Measurements from ENCODE around the gene IGF2BP2.

GRCh38 chr3:185659942-185660921, 164.6 kb downstream of the IGF2BP2 start:
- TF ChIP-seq CTCF (IDR thresholded peaks at IDR 0.05; ENCODE audit: low read length) (peak; percentile 100), EZH2phosphoT487 (IDR thresholded peaks at IDR 0.05; ENCODE audit: low read length) (no peak)

All from MM.1S (cell line).